HK-2 (cell line): Measurements from ENCODE around the gene CMIP.

Source experiments
- DNase-seq: peaks from one replicate; pipeline ENCODE4 v3.0.0-alpha.2; 2018; ENCODE audit not compliant: unreplicated experiment

CMIP gene

DNA sequence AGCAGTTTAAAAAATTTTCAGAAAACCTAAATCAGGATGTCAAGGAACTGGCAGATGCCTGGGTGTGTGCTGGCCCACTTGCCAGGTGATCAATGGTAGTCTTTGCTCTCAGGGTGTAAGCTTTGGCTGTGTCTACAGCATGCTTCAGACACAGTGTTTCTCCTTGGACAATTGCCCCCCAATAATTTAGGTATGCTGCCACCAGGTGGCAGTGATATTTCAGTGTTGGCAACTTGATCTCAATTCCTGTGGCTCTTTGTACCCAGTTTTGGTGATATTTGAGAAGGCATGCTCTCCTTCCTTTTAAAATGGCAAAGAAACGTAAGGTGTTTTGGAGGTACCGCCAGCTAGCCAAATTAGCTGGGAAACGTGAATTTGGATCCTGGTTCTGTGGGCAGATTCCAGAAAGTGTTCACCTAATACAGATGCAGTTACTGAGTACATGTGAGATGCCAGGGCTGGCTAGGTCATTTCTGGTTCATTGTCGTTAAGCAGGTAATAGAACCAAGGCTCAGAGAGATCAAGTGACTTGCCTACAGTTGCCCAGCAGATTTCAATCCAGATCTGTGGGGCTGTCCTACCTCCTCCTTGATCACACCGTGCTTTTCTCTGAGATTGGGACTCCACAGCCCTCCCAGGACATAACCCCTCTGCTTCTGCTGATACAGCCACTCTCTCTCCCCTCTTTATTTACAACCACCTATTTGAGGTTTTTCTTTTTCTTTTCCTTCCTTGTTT lies 178.9 kb downstream of the CMIP start:
- DNase-seq, result peak; percentile 24

DNA sequence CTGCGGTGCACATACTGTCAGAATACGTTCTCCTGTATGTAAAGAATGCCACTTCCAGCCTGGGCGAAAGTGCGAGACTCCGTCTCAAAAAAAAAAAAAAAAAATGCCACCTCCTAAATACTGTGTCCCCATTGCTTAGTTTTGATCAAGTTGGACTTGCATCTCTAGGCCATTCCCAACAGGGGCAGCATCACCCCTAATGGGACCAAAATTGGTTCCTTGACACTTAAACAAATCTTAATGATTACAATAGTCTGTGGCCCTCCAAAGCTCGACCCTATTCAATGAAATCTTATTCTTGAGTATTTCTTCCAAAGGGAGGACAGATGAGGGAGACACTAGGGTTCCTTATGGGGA lies 179.8 kb downstream of the CMIP start:
- DNase-seq, result no peak

DNA sequence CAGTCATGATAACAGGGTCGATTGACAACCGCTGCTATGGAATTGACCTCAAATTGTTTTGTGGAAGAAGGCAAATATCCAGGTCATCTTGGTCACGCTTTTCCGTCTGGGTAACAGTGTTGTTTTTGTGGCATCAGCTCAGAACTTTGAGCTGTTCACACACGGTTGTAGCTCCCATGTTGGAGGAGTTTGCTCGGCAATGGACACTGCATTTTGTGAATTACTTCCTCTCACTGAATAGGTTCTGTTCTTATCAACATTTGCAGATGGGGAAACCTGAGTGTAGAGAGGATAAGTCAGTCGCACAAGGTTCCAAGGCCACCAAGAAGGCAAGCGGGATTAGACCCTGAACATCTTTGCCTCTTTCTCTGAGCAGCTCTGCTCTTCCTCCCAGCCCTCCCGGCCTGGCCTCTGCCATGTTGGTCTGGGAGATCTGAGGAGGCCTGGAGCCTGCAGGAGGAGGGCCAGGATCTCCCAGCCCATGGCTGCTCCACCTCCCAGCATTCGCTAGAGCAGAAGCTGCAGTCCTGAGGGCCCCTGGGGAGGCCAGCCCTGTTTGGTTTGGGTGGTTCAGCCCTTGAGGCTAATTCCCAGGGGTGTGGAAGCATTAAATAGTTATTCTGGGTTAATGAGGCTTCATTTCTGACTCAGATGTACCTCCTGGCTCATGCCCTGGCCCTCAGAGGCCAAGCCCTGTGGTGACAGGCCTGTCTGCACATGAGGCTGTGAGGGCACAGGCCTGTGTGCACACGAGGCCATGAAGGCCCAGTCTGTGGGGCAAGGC lies 180.3 kb downstream of the CMIP start:
- no peak for DNase-seq

DNA sequence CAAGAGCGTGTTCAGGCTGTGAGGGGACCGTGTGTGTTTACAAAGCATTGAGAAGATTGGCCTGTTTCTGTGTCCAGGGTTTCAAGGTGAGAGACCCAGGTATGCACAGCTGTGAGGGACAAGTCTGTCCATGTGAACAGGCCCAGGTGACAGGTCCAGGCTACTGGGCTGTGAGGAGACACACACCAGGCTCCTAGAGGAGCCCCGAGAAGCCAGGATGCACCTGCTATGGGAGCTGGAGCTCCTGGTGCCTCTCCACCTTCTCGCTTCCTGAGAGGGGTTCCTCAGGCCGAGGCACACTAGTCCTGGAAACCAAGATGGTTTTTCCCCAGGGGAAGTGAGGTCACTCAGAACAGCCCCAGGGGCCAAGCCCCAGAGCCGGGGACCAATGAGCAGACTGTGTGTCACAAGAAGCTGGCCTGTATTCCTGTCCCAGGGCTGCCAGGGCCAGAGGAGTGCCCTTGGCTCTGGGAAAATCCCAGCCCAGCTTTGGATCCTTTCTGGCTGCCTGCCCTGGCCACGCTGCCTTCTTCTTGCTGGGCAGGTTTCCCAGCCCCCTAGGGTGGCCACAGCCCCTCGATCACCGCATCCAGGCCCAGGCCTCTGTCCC lies 181.0 kb downstream of the CMIP start:
- peak; percentile 86 for DNase-seq

DNA sequence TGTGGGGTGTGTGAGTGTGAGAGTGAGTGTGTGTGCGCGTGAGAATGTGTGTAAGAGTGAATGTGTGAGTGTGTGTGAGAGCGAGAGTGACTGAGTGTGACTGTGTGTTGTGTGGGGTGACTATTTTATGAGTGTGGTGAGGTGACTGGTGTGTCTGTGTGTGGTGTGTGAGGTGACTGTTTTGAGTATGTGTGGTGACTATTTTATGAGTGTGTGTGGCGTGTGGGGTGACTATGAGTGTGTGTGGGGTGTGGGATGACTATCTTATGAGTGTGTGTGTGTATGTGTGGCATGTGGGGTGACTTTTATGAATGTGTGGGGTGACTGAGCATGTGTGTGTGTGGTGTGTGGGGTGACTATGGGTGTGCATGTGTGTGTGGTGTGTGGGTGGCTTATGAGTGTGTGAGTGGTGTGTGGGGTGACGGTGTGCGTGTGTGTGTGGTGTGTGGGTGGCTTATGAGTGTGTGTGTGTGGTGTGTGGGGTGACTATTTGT lies 181.6 kb downstream of the CMIP start:
- DNase-seq, result no peak

DNA sequence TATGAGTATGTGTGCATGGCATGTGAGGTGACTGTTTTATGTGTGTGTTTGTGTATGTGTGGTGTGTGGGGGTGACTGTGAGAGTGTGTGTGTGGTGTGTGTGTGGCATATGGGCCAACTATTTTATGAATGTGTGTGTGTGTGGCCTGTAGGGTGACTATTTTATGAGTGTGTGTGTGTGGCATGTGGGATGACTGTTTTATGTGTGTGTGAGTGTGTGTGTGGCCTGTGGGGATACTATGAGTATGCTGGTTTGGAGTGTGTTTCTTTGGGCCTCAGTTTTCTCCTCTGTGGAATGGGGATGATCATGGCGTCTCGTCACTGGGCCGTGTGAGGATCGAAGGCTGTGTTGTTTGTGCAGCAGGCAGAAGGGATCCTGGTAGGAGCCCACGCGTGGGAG lies 182.4 kb downstream of the CMIP start:
- no peak for DNase-seq

DNA sequence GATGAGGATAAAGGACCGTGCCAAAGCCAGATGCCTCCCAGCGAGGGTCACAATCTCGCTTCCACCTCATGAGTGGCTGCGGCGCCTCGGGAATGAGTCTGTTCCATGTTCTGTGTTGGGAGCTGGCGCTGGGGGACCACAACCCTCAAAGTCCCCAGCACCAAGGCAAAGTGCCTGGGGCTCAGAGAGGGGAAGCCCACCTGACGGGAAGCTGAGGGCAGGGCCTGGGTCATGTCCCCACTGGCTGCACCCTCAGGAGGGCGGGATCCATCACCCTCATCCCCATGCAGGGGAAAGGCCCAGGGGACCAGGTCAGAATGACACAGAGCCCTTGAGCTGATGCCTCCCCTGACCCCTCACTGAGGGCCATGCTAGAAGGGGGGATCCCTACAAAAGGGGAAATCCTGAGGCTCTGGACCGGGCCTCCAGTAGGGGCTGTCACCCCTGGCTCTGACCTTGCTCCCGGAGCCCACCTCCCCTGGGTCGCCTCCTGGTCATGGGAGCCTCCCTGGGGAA lies 183.2 kb downstream of the CMIP start:
- no peak for DNase-seq

DNA sequence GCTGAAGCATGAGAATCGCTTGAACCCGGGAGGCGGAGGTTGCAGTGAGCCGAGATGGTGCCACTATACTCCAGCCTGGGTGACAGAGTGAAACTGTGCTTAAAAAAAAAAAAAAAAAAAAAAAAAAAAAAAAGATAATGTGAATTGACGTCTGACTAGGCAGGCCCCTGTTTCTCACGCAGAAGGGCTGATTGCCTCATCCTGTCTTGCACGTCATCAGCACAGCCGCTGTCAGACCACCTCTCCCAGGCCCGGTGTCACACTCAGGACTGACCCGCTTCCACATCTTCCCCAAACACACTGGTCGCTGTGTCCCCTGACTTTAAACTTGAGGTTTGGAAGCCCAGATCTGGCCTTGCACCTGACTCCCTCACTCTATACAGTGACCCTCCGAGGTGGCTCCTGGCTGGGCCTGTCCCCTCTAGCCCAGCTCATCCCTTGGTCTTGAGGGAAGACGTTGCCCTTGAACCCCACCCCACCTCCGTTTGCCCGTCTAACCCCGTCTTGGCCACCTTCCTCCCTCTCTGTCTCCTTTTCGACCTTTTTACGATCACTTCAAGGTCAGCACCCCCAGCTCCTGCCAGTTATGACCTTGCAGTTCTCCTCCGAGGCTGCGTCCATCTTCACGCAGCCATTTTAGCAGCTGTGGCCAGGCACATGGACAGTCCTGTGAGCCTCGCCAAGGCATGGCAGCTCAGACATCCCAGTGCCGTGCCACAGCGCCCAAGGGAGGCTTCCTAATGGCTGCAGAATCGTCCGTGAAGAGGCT lies 184.6 kb downstream of the CMIP start:
- DNase-seq, result no peak

DNA sequence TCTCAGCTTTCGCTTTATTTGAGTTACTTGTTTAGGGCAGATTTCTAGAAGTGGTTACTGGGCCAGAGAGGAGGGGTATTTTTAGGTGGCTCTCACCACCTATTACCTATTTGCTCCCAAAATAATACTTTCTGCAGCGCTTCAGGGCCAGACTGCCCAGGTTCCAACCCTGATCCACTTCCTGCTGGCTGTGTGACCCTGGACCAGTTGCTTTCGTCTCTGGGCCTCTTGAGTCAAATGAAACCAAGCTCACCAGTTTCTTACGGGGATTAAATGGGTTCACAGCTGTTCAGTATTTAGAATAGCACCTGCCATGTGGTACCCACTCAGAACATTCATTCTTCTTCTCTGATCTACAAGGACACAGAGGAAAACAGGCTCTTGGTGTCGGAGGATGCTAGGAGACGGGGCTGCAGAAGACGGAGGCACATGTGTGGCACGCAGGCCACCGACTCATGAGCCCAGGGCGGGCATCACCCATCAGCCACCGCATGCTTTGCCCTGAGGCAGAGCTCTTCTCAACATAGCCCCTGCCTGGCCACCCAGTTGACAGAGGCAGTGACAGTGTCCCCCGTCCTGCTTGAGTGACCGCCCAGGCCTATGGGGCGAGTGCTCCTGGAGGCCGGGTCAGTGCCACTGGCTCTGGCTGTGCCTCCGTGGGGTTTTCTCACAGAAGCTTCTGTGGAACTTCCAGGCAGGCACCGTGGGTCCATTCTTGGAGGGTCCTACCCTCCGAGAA lies 185.5 kb downstream of the CMIP start:
- no peak for DNase-seq

DNA sequence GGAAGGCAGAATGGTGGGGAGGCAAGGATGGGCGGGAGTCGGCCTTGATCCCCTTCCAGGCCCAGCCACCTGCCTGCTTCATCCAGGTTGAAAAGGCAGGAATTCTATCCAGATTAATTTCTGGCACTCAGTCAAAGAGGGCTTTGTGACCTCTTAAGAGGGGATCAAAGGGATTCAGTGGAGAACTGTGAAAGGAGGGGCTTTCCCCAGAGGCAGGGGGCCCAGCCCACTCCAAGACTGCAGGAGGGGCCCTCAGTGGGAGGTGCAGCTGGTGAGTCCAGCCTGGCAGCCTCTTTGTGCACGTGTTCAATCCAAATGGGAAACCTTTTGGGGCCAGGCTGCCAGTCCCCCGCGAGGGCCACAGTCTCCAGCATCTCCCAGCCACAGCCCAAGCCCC lies 186.0 kb downstream of the CMIP start:
- DNase-seq, result no peak

DNA sequence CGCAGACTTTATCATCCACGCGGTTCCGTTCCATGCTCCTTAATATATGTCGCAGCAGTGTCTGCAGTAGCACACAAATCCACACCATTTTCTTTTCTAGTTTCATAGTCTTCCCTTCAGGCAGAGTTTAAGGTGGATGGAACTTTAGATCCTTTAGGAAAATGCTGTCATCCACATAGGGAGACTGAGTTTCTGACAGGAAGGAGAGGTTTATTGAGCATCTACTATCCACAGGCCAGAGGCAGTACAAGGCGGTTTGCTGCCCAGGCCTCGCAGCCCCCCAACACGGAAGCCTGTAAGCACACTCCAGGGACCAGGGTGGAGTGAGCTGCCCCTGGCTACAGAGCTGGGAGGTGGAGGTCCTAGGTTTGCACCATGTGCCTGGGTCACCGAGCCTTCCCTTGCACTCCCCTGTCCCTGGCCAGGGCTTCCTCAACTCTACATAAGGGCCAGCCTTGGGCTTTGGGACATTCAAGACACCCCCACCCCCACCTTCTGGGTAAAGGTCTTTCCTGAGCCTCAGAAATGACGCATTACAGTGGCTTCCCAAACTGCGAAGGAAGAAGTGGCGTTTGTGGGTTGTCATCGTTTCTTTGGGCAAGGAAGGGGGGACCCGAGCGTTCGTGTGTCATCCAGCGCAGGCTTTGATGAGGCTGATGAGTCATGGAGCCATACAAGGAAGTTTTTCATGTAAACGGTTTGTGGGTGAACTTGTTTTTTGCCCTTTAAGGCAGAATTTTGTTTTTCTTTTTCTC lies 188.0 kb downstream of the CMIP start:
- peak; percentile 47 for DNase-seq

DNA sequence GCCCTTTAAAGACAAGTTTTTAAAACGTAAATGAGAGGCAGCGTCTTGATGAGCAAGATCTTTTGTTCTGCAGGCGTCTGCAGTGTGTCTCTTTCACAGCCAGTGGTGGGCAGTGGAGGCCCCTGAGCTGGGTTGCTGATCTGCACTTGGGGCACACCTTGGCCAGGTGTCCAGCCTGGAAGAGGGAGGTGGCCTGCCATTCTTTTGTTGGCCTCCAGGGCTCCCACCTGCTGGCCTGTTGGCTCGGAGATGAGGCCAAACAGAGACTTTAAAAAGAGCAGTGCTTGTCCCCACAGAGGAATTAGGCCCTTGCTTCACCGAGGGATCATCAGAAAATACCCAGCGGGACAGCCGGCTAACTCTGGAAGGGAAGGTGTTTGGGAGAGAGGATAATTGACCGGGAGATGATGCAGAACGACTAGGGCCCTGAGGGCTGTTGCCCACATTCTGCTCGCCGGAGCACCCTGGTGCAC lies 188.6 kb downstream of the CMIP start:
- no peak for DNase-seq

DNA sequence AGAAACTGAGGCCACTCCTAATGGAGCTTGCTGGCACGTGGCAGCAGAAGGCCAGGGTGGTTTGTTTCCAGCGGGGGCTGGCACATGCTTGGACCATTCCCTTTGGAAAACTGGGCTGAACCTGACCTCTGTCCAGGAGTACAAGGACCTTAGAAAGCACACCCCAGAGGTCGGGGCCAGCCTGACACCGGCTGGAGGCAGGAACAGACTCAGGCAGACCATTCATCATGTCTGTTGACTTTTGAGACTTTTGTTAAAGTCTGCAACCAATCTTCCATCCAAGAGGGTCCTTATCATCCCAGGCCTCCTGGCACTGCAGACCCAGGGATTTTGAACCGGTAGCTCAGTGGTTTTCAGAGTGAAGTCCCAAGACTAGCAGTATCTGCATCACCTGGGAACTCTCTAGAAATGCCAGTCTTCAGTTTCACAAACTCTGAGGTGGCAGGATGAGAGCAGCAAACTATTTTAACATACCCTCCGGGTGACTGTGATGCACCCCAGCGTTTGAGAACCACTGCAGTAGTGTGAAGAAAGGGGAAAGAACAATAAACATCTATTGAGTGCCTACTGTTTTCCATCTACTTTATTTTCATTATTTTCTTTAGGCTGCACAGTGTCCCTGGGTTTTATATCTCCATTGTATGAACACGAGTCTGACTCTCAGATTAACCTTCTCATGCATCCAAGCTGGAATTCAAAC lies 189.2 kb downstream of the CMIP start:
- DNase-seq, result no peak

DNA sequence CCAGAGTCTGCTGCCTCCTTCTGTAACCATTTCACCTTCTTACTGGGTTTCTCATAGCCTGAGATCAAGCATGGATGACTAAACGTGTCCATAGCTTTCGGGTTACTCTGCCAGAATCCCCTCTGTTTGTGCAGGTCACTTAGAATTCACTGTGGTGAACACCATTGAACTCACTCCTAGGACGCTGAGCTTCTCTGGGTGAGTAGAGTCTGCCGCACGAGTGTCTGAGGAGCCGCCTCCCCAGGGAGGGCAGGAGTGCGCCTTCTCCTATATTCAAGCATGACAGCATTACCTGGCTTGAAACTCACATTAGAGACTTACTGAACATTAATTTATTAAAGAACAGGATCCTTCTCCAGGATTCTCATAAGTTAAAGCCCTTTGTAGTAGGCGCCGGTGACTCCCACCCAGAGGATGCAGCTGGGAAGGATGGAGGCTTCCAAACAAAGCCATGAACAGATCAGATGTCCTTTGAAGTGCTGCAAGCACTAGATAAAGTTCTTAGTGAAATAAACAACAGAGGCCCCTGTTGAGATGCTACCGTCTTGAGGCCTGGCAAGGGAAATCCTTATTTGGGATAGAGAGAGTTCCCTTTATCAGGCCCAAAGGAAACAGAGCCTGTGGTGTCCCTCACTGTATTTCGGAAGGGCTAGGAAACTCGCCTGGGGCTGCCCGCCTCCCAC lies 189.9 kb downstream of the CMIP start:
- DNase-seq, result no peak

DNA sequence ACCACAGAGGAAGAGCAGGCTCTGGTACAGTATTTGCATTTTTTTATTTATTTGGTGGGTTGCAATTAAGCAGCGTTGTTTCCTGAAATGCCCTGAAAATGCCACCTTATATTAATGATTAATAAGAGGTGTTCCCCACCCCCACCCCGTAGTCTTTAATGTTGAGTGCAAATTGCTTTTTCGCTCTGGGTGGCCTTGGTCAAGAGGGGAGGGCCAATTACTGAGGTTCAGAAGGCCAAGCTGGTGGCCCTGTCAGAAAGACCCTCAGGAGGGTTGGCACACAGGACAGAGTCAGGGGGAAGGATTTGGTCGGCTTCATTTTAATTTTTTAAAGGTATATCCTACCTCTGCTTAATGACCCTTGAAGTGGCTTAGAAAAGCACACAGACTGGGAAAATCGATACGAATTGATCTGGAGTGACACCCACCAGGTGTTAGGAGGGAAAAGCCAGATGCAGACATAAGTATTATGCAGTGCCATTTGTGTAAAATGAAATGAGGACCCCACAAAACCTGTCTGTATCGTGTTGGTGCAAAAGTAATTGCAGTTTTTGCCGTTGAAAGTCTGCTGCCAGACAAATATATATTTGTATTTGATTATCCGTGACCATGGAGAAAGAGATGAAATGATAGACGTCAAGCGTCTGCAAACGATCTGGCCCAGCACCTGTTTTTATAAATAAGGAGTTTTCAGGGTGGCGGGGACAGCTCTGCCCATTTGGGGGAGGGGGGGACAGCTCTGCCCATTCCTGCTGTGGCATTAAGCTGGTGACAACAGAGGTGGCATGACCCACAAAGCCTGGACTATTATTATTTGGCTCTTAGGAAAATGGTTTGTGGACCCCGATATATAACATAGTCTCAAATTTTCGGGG lies 190.7 kb downstream of the CMIP start:
- no peak for DNase-seq

DNA sequence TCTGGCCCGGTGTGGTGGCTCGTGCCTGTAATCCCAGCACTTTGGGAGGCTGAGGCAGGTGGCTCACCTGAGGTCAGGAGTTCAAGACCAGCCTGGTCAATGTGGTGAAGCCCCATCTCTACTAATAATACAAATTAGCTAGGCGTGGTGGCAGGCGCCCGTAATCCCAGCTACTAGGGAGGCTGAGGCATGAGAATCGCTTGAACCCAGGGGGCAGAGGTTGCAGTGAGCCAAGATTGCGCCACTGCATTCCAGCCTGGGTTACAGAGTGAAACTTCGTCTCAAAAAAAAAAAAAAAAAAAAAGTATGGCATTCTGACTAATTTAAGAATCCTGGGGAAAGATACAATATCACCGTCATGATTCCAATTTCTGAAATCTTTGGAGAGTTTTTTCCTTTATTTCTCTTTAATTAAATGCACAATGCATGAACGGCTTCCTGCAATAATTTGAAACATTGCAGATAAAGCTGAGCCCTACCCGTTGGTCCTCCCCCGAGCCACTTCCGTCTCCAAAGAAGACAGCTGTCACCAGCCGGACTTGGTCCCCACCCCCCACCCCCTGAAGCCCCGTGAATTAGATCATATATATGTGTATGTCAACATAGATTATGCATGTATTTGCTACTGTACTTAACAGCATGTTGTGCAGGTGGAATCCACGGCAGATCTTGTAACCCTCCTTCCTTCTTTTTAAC lies 191.8 kb downstream of the CMIP start:
- DNase-seq, result no peak
